ENCODE results near the gene LRP2.

Gene LRP2

GRCh38 chr2:169091256-169091655, 271.1 kb downstream of the LRP2 start:
- Histone ChIP-seq H3K36me3 (no peaks in the 10 kb centered on the region), H3K4me1 (no peaks in the 10 kb centered on the region), H3K4me3 (ENCODE audit: low read depth, low read length) (no peak overlapping the region), H3K27me3 (no peaks in the 10 kb centered on the region), H3K9me3 (no peaks in the 10 kb centered on the region)
- no peak for DNase-seq
- no peak for TF ChIP-seq CTCF (IDR thresholded peaks at IDR 0.05; ENCODE audit: low read depth, low read length)

GRCh38 chr2:169090133-169090820, 272.1 kb downstream of the LRP2 start:
- Histone ChIP-seq H3K9me3 (no peaks in the 10 kb centered on the region), H3K4me1 (no peaks in the 10 kb centered on the region), H3K27me3 (no peaks in the 10 kb centered on the region), H3K36me3 (no peaks in the 10 kb centered on the region), H3K4me3 (ENCODE audit: low read depth, low read length) (no peak overlapping the region)
- no peak for DNase-seq
- TF ChIP-seq CTCF (IDR thresholded peaks at IDR 0.05; ENCODE audit: low read depth, low read length), result no peak

- Histone ChIP-seq H3K9me3 (no peaks in the 10 kb centered on the region), H3K36me3 (no peaks in the 10 kb centered on the region), H3K4me1 (no peaks in the 10 kb centered on the region), H3K4me3 (ENCODE audit: low read depth, low read length) (no peak overlapping the region), H3K27me3 (no peaks in the 10 kb centered on the region)
- DNase-seq, result no peak
- TF ChIP-seq CTCF (IDR thresholded peaks at IDR 0.05; ENCODE audit: low read depth, low read length), result no peak
Observed at GRCh38 chr2:169089182-169089581, 273.2 kb downstream of the LRP2 start.

GRCh38 chr2:169087757-169088379, 274.5 kb downstream of the LRP2 start:
- H3K4me3 ChIP-seq (ENCODE audit: low read depth, low read length), result no peak overlapping the region
- no peak for DNase-seq
- no peaks in the 10 kb centered on the region for H3K36me3 ChIP-seq
- H3K27me3 ChIP-seq, result no peaks in the 10 kb centered on the region
- TF ChIP-seq CTCF (IDR thresholded peaks at IDR 0.05; ENCODE audit: low read depth, low read length), result no peak
- no peaks in the 10 kb centered on the region for H3K4me1 ChIP-seq
- no peaks in the 10 kb centered on the region for H3K9me3 ChIP-seq

GRCh38 chr2:169086893-169087467, 275.4 kb downstream of the LRP2 start:
- Histone ChIP-seq H3K27me3 (no peaks in the 10 kb centered on the region), H3K4me3 (ENCODE audit: low read depth, low read length) (no peak overlapping the region), H3K4me1 (no peaks in the 10 kb centered on the region), H3K36me3 (no peaks in the 10 kb centered on the region), H3K9me3 (no peaks in the 10 kb centered on the region)
- no peak for TF ChIP-seq CTCF (IDR thresholded peaks at IDR 0.05; ENCODE audit: low read depth, low read length)
- DNase-seq, result no peak

- no peak for TF ChIP-seq CTCF (IDR thresholded peaks at IDR 0.05; ENCODE audit: low read depth, low read length)
- Histone ChIP-seq H3K4me1 (no peaks in the 10 kb centered on the region), H3K4me3 (ENCODE audit: low read depth, low read length) (no peak overlapping the region), H3K27me3 (no peaks in the 10 kb centered on the region), H3K9me3 (no peaks in the 10 kb centered on the region), H3K36me3 (no peaks in the 10 kb centered on the region)
- no peak for DNase-seq
Observed at GRCh38 chr2:169082995-169083394, 279.3 kb downstream of the LRP2 start.
